Measurements from ENCODE around the gene PYROXD2. TPM values are rescaled to one million over a fixed set of nuclear protein-coding genes. Genes with fewer than 3 reads are reported as not detected.

PYROXD2 gene
- total and polyA plus RNA-seq, 2 of the 8 experiments (the other 6 are each of a cell fraction or from before 2014, with no cell fraction given), result 3.2 to 5.4 TPM

GRCh38 chr10:98399784-98400183, 15.2 kb downstream of the PYROXD2 start (continued):
- TF ChIP-seq CHD7 (IDR thresholded peaks at IDR 0.05; ENCODE audit: insufficient replicate concordance, low read length), result no peak
- TF ChIP-seq, protein P1, sequence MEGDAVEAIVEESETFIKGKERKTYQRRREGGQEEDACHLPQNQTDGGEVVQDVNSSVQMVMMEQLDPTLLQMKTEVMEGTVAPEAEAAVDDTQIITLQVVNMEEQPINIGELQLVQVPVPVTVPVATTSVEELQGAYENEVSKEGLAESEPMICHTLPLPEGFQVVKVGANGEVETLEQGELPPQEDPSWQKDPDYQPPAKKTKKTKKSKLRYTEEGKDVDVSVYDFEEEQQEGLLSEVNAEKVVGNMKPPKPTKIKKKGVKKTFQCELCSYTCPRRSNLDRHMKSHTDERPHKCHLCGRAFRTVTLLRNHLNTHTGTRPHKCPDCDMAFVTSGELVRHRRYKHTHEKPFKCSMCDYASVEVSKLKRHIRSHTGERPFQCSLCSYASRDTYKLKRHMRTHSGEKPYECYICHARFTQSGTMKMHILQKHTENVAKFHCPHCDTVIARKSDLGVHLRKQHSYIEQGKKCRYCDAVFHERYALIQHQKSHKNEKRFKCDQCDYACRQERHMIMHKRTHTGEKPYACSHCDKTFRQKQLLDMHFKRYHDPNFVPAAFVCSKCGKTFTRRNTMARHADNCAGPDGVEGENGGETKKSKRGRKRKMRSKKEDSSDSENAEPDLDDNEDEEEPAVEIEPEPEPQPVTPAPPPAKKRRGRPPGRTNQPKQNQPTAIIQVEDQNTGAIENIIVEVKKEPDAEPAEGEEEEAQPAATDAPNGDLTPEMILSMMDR (IDR thresholded peaks at IDR 0.05; ENCODE audit: control extremely low read depth in 1 of 3, insufficient read depth in 1 of 3, low read depth in 1 of 3, low read length in 3 of 3), result no peak
- TF ChIP-seq TCF12 (IDR thresholded peaks at IDR 0.05; ENCODE audit: low read depth, low read length), result no peak
- TF ChIP-seq MAX (IDR thresholded peaks at IDR 0.05), result no peak
- TF ChIP-seq RAD21 (IDR thresholded peaks at IDR 0.05 in 1 of 2, conservative IDR thresholded peaks at IDR 0.05 in 1 of 2; ENCODE audit: low read depth in 2 of 2, low read length in 2 of 2), result no peak

Data from H1 (cell line).